Coronary artery (tissue), 2 donors: Measurements from ENCODE around the gene PLXNA2.
A peak's percentile ranks its signal among the peaks of the same experiment; 100 is the strongest.

Experiments used
- DNase-seq: peaks from one replicate; pipeline ENCODE4 v3.0.0-alpha.2; 2017; ENCODE audit warnings: low spot score
- H3K27ac ChIP-seq, 2 donors: fragments of 200-600 bp; sonication (generic); one replicate each; pipeline ENCODE4 v1.5.1; 2016 to 2019
- H3K4me3 ChIP-seq: fragments of 200-600 bp; sonication (generic); 2 replicates; pipeline ENCODE4 v1.5.1; 2016; ENCODE audit warnings: mild to moderate bottlenecking, moderate library complexity
- CTCF ChIP-seq: fragments of 200-600 bp; sonication (generic); IDR thresholded peaks from one replicate; pipeline ENCODE4 v1.5.1; 2019; ENCODE audit warnings: antibody characterized with exemption

PLXNA2 gene

DNA sequence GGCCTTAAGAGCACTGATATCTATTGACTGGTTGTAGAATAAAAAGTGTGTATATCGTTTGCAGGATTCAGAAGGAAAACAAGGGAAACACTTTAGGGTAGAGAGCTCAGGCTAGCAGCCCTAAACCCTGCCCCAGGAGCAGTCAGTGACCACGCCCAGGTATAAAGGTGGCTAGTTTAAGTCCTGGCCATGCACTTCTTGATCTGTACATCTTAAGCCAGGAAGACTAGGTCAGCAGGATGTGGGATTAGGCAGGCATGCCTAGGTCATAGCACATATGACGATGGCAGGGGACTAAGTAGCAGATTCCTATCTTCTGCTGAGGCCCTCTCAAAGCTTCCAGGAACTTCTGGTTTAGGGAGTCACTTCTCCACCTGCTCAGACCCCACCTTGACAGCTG is 175.3 kb downstream of the PLXNA2 start:
- no peak overlapping the region for H3K4me3 ChIP-seq

DNA sequence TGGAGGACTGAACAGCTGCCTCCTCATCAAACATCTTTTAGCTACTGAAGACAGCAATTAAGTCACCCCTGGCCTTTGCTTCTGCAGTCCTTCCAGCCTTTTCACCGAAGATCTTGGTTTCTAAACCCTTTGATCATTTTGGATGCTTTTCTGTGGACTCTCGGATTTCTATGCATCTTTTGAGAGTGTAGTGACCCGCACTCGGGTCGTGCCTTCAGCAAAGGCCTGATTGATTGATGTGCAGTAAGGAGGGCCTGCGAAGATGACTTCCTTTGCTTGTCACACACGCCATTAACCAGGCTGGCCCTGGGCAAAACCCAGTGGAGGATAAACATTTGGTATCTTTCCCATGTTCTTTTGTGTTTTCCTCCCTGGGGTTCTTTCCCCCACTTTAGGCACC is 175.8 kb downstream of the PLXNA2 start:
- TF ChIP-seq CTCF: no peak
- no peak for DNase-seq
- H3K27ac ChIP-seq: no peak overlapping the region
- no peak overlapping the region for H3K4me3 ChIP-seq

More for the DNA sequence above, 175.3 kb downstream of the PLXNA2 start:
- DNase-seq: no peak
- no peak overlapping the region for H3K27ac ChIP-seq
- TF ChIP-seq CTCF: no peak

DNA sequence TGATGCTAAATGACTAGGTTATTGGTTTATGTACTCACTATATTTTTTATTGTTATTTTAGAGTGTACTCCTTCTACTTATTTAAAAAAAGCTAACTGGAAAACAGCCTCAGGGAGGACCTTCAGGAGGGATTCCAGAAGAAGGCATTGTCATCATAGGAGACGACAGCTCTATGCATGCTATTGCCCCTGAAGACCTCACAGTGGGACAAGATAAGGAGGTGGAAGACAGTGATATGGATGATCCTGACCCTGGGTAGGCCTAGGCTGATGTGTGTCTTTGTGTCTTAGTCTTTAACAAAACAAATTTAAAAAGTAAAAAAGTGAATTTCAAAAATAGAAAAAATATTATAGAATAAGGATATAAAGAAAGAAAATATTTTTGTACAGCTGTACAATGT is 177.6 kb downstream of the PLXNA2 start:
- no peak for DNase-seq
- Histone ChIP-seq H3K4me3 (no peak overlapping the region), H3K27ac (no peak overlapping the region)
- no peak for TF ChIP-seq CTCF

DNA sequence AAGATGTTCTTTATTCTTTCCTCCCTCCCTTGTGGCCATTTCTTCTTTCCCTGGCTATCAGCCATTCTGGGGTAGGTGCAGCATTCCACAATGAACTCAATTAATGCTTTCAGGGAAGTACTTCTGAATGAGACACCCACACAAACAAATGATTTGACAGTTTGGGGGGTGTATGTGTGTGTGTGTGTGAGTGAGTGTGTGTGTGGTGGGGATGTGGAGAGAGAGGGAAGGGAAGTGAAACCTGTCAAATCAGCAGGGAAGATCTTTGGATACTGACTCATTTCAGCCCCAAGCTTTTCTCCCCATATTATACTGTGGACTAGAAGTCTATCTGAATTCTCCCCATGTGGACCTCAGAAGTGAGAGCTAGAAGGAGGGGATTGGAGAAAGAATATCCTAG is 178.3 kb downstream of the PLXNA2 start:
- no peak for TF ChIP-seq CTCF
- Histone ChIP-seq H3K4me3 (no peak overlapping the region), H3K27ac (peak overlapping the region in 1 of 2 donors; percentile 69)
- DNase-seq: no peak

GRCh38 chr1:208061632-208062031 is 182.6 kb downstream of the PLXNA2 start:
- Histone ChIP-seq H3K27ac (no peak overlapping the region), H3K4me3 (no peak overlapping the region)
- no peak for TF ChIP-seq CTCF
- no peak for DNase-seq

GRCh38 chr1:208061118-208061517 is 183.1 kb downstream of the PLXNA2 start:
- H3K27ac ChIP-seq: no peak overlapping the region
- no peak for DNase-seq
- no peak overlapping the region for H3K4me3 ChIP-seq
- TF ChIP-seq CTCF: no peak

- TF ChIP-seq CTCF: no peak
- no peak for DNase-seq
- Histone ChIP-seq H3K4me3 (no peak overlapping the region), H3K27ac (no peak overlapping the region)
These were observed 183.8 kb downstream of the PLXNA2 start for GRCh38 chr1:208060215-208060869.
